Stimulated activated CD4-positive, alpha-beta T cell treated with anti-CD3 and anti-CD28 coated beads, Interleukin-2, amount 100 ng/mL, for 48 hours (primary cell): Measurements from ENCODE around the gene QRICH2.
"Not testable (repeated sequence)": the region's sequence is repeated elsewhere in the genome, so short reads cannot be mapped to it uniquely, and the experiment has no call there.

Experiments used
- DNase-seq, 2 donors: peaks; one replicate each; pipeline ENCODE4 v3.0.0-alpha.2; 2020

QRICH2 gene, protein sequence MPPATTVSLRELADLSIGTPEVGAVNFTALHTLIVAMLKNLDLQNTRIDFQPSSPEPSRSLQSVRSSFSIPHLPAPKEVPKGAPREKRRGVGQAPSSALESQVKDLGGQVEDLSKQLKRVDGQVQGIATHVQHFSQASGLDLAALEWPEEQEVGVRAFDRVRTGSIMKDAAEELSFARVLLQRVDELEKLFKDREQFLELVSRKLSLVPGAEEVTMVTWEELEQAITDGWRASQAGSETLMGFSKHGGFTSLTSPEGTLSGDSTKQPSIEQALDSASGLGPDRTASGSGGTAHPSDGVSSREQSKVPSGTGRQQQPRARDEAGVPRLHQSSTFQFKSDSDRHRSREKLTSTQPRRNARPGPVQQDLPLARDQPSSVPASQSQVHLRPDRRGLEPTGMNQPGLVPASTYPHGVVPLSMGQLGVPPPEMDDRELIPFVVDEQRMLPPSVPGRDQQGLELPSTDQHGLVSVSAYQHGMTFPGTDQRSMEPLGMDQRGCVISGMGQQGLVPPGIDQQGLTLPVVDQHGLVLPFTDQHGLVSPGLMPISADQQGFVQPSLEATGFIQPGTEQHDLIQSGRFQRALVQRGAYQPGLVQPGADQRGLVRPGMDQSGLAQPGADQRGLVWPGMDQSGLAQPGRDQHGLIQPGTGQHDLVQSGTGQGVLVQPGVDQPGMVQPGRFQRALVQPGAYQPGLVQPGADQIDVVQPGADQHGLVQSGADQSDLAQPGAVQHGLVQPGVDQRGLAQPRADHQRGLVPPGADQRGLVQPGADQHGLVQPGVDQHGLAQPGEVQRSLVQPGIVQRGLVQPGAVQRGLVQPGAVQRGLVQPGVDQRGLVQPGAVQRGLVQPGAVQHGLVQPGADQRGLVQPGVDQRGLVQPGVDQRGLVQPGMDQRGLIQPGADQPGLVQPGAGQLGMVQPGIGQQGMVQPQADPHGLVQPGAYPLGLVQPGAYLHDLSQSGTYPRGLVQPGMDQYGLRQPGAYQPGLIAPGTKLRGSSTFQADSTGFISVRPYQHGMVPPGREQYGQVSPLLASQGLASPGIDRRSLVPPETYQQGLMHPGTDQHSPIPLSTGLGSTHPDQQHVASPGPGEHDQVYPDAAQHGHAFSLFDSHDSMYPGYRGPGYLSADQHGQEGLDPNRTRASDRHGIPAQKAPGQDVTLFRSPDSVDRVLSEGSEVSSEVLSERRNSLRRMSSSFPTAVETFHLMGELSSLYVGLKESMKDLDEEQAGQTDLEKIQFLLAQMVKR (N-terminal part only)

DNA sequence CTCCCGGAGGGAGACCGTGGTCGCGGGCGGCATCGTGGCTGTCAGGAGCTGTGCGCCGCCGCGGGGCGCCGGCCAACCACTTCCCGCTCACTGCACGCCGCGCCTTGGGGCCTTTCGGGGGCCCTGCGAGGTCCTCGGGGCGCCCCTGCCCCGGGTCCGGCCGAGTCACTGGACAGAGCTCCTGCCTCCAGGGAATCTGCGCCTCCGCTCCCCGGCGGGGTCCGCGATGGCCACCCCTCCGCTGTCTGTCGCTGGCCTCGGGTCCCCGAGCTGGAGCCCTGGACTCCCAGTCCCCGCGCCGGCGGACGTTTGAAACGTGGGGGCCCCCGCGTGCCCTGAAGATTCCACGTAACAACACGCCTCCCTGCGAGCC is at the start of gene QRICH2:
Gene QRICH2 (minus strand): TSS at position 311 of the 373 bp plus-strand sequence. CDS start 278 bp downstream, at position 33.
- DNase-seq: no peak

DNA sequence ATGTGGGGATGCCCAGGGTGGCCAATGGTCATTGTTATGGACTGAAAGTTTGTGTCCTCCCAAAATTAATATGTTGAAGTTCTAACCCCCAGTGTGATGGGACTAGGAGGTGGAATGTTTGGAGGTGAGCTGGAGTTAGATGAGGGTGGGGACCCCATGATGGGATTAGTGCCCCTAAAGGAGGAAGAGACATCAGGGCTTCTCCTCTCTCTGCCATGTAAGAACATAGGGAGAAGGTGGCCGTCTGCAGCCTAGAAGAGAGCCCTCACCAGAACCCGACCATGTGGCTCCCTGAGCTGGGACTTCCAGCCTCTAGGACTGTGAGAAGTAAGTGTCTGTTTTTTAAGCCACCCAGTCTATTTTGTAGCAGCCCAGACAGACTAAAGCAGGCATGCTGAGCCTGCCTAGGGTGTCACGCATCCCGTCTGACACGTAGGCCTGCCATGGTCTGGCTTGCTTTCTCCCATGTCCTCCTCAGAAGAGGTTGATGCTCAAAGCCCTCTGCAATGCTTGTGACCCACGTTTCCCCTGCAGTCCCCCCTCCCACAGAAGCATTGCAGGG is 49.6 kb upstream of the QRICH2 start:
- DNase-seq: no peak

DNA sequence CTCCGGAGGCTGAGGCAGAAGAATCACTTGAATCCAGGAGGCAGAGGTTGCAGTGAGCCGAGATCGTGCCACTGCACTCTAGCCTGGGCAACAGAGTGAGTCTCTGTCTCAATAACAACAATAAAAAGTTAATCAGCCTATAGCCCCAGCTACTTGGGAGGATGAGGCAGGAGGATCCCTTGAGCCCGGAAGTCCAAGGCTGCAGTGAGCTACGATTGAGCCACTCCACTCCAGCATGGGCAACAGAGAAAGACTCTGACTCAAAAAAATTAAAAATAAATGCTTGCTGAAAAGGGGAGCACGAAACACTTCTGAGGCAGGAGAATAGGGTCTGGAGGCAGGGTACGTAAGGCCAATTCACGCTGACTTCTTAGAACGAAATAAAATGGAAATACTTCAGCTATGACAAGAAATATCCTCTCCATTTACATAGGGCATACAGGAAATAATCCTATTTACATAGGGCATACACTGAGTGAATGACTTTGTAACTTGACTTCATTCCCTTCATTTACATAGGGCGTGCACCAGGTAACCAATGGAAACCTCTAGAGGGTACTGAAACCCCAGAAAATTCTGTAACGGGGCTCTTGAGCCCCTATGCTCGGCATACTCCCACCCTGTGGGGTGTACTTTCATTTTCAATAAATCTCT is 48.9 kb upstream of the QRICH2 start:
- no peak for DNase-seq

DNA sequence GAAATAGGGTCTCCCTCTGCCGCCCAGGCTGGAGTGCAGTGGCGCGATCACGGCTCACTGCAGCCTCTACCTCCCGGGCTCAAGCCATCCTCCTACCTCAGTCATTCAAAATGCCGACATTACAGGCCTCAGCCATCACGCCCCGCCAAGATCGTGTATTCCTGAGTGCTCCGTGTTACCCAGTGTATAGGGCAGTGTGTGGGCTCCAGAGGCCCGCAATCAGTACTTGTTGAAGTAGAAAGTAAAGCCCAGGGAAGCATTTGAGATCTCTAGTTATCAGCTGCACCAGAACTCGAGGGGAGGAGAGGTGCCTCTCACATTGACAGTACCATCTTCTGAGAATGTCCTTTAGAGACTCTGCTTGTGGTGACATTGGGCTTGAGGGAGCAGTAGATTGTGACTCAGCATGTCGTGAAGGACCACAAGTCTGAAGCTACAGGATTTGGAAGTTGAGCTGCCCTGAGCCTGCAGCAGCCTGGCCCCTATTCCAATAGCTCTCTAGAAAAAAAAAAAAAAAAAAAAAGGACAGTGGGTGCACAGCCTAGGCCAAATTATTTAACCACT is 46.8 kb upstream of the QRICH2 start:
- DNase-seq: no peak

DNA sequence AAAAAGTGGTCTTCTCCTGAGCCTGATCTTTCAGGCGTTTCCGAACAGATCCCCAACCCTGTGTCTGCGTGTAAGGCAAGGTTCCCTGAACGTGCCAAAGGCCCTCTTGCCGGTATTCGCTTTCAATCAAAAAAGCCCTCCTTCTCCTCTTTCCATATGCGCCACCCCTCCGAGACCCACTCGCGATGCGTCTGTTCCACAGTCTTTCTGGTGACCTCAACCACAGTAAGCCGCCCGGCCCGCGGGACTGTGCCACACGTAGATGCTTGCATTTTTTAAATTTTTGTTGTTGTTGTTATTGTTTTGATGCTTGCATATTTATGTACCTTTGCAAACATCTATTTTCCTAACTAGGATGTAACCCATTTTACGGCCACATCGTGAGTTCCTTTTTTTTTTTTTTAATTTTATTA is 46.2 kb upstream of the QRICH2 start:
- DNase-seq: no peak

DNA sequence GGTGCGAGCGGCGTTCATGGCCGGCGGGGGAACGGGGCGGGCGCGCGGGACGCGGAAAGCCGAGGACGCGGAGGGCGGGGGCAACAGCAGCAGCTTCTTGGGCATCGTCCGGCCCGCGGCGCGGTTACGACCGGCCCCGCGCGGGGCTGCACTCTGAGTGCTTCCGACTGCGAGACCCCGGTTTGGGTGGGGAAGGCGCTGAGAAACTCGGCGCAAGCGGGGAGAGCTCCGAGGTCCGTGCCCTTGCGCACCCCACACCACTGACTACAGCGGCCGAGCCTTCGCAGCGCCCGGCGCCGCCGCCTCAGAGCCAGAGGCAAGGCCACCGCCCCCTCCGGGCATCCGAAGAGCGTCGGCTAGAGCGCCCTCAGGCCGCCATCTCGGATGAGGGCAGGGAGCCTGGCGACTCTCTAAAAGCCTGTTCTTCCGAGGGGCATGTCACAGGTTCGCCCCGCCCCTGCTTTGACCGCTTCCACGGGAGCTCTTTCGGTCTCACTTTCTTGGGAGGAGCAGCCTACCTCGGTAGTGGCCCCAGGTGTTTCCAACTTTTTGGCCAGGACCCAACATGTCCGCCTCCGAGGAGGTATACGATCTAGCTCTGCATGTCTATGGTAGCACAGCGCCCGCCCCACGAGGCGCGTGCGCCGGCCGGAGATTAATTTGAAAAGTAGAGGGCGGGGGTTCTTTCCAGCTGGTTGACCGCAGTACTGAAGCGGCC is 45.7 kb upstream of the QRICH2 start, which contains the start of gene PRPSAP1:
Gene PRPSAP1 (minus strand): TSS at position 318 of the 718 bp plus-strand sequence. CDS start 213 bp downstream, at position 105.
- peak; percentile 69 to 71 for DNase-seq

DNA sequence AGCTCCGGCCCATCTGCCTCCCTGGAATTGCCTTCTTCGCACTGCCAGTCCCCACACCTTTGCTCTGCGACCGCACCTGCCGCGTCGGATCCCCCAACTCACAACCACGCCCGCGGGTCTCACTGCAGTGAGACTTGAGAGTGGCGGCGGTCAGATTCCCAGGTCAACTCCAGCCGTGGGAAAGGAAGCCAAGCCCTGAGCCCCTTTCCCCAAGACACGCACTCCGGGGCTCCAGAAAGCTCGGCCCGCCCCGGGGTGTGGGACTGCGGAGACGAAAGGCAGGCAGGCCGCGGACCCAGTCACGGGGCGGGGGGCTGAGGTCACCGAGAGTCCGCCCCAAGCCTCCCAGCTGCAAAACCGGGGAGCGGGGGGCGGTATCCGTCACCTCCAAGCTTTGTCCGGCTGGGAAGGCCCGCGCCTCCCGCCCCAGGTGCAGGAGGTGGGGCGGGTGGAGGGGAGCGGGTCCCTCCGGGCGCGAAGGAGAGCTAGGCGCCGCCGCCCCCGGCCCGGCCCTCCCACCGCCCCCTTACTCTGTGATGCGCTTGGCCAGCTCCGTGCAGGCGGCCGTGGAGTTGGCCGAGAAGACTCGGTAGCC is 45.0 kb upstream of the QRICH2 start:
- DNase-seq: peak in 1 of 2 donors; percentile 9

DNA sequence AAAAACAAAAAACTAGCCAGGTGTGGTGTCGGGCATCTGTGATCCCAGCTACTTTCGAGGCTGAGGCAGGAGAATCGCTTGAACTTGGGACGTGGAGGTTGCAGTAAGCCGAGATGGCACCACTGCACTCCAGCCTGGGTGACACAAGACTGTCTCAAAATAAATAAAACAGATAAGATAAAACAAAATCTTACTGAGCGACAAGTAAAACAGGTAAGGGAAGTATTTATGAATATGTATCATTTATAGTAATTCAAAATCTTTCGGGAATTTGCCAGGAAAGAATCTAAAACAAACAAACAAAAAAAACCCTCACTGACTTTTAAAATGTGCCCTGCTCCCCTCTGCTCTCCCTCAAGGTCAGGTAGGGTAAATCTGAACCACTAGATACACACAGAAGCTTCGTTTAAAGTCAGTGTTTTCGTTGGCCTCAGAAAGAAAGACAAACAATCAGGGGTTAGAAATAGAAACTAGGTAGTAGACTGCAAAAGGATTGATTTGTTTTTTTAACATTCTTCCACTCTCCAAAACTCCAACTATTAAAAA is 43.5 kb upstream of the QRICH2 start:
- no peak for DNase-seq

DNA sequence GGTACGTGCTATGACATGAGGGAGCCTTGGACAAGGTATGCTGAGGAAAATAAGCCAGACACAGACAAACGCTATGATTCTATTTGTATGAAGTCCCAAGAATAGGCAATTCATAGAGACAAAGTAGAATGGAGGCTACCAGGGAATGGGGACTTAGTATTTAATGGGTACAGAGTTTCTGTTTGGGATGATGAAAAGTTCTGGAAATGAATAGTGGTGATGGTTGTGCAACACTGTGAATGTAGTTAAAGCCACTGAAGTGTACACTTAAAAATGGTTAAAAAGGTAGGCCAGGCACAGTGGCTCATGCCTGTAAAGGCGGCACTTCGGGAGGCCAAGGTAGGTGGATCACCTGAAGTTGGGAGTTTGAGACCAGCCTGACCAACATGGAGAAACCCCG is 42.4 kb upstream of the QRICH2 start:
- no peak for DNase-seq

DNA sequence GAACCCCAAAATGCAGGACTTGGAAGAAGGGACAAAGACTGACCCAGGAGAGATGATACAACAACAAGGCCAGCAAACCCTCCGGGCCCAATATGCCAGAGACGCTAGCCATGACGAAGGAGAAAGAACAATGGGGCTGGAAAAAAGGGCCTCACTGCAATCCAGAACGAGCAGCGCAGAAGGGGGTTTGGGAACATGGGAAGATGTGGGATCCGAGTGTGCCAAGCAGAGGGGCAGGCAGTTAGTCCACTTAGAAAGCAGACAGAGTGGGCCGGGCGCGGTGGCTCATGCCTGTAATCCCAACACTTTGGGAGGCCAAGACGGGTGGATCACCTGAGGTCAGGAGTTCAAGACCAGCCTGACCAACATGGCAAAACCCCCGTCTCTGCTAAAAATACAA is 38.9 kb upstream of the QRICH2 start:
- not testable (repeated sequence) for DNase-seq

DNA sequence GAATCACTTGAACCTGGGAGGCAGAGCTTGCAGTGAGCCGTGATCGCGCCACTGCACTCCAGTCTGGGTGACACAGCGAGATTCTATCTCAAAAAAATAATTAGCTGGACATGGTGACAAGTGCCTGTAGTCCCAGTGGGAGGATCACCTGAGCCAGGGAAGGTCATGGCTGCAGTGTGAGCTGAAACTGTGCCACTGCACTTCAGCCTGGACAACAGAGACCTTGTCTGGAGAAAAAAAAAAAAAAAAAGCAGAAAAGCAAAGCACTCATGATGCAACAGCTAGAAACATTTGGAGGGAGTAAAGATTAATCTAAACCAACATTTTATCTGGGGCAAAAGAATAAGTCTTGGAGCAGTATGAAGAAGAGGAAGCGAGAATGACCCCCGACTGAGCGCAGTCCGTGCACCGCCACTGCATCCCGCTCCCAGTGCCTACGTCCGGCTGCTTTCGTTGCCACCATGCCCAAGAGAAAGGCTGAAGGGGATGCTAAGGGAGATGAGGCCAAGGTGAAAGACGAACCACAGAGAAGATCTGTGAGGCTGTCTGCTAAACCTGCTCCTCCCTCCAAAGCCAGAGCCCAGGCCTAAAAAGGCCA is 37.4 kb upstream of the QRICH2 start:
- no peak for DNase-seq

DNA sequence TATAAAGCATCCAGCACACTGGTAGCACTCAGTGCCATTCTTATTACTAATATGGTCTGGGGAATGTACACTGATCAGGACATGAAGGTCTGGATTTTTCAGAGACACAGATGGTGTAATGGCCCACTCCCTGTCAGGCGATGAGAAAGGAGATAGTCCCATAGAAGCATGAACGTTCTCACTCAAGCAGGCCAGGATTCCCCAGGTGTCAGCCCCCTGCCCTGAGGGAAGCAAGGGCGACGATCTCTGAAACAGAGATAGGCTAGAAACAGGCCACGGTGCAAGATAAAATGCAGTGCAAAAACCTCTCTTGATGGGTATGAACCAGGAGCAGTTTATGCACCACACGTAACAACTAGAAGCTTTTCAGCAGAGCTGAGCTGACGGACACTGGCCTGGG is 35.0 kb upstream of the QRICH2 start:
- no peak for DNase-seq

DNA sequence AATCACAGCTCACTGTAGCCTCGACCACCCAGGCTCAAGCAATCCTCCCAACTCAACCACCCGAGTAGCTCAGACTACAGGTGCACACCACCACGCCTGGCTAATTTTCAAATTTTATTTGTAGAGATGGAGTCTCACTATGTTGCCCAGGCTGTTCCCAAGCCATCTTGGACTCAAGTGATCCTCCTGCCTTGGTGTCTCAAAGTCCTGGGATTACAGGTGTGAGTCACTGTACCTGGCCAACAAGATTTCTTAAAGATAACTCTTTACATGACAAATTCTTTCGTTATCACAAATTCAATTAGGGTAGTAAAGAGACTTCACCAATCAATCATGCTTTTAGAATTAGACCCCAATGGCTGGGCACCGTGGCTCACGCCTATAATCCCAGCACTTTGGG is 33.2 kb upstream of the QRICH2 start:
- DNase-seq: no peak

DNA sequence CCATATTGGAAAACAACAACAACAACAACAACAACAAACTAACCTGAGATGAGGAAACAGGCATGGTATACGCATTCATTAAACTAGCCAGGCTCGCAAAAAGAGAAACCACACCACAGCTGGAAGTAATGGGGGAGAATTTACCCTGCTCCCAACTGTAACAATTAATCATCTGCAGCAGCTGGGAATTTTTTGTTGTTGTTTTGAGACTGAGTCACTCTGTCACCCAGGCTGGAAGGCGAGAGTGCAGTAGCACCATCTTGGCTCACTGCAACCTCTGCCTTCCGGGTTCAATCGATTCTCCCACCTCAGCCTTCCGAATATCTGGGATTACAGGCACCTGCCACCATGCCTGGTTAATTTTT is 29.3 kb upstream of the QRICH2 start:
- no peak for DNase-seq

DNA sequence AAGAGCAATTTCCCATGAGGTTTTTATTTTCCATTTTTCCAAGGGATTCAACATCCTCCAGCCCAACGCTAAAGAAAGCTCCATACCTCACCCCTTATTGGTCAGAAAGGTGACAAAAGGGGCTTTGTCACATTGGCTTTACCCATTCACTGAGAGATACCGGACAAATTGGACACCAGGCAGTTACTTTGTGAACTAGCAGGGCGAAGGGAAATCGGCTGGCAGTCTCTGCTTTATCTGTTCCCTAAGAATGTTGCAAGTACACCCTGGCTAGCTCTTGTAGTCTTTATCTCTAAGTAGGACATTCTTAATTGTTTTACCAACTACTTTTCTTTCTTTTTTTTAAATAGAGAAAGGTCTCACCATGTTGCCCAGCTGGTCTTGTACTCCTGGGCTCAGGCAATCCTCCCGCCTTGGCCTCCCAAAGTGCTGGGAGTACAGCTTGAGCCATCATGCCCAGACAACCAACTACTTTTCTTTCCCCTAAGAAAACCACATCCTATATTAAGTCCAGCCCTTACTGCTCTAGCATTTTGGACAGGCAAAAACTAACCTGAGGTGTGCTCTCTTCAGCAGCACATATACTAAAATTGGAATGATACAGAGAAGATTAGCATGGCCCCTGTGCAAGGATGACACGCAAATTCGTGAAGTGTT is 28.8 kb upstream of the QRICH2 start:
- no peak for DNase-seq

DNA sequence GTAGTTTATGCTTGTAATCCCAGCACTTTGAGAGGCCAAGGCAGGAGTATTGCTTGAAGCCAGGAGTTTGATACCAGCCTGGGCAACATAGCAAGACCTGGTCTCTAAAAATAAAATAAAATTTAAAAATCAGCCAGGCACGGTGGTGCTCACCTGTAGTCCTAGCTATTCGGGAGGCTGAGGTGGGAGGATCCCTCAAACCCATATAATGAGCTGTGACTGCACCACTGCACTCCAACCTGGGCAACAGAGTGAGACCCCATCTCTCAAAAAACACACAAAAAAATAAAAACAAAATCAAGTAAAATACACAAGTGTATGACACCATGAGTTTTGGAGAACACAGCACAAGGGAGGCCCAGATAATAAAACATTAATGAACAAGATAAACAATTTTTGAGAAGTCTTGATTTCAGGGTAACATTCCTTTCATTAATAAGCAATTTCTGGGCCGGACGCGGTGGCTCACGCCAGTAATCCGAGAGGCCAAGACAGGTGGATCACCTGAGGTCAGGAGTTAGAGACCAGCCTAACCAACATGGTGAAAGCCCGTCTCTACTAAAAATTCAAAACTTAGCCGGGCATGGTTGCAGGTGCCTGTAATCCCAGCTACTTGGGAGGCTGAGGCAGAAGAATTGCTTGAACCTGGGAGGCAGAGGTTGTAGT is 27.8 kb upstream of the QRICH2 start:
- DNase-seq: no peak

DNA sequence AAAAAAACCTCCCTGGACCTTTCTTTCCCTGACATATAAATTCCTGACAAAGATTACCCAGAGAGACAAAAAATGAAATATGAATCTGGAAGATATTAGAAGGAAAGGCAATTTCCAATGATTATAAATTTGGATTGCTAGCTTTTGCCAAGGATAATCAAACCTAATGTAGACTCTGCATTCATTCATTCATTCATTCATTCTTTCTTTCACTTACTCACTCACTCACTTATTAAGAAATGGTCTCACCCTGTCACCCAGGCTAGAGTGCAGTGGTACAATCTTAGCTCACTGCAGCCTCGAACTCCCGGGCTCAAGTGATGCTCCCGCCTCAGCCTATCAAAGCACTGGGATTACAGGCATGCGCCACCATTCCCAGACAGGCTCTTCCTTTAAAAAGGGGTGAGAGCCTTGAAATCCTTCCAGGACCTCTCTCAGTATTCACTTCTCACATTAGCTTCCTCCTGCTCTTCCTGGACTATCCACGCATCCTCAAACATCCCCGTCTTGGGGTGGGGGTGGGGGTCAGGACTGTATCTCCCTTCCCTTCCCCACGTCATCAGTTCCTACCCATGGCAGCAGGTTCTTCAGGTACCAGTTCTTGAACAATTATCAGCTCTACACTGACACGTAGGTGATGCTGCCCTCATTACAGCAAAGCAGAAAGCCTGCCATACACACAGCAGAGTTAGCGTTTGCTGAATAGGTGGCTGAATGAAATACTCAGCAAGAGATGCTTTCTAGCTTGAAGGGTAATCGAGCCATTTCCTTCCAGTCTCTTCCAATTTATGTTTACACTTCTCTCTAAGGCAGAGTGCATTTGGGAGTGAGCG is 25.8 kb upstream of the QRICH2 start:
- no peak for DNase-seq

DNA sequence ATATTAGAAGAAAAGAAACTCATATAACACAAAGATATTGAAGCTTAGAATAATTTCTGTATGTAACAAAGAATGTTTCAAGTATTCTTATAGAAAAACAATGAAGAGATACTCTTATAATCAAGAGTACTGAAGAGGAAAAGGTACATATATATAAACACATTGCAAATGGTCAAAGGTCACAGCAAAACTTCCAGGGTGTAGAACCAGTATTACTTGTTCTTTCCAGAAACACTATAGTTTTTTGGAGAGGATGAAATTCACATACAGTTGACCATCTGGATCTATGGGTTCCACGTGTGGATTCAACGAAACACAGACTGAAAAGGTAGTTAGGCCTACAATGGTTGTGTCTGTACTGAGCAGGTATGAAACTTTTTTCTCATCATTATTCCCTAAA is 23.0 kb upstream of the QRICH2 start:
- no peak for DNase-seq
